K562 (cell line): ENCODE results near the gene METAP1D. TPM values are rescaled to one million over a fixed set of nuclear protein-coding genes. Genes with fewer than 3 reads are reported as not detected.
A peak's percentile ranks its signal among the peaks of the same experiment; 100 is the strongest.

Source experiments
- CBFA2T3 ChIP-seq: fragments of 450-650 bp; IDR thresholded peaks from 2 replicates; pipeline ENCODE4 v1.6.1; 2017
- CEBPG ChIP-seq, 3 experiments: fragments of 200-800 bp in 1 of 3; sonication (Bioruptor generic) in 1 of 3; sonication (generic) in 1 of 3; formaldehyde crosslinking in 1 of 3; IDR thresholded peaks in 2 of 3; conservative IDR thresholded peaks in 1 of 3; 2 replicates each; pipeline versions ENCODE4 v1.6.1 to v1.8.0; 2016 to 2022; ENCODE audit warnings: missing compliant biosample characterization in 2 of 3, missing genetic modification characterization in 2 of 3, mild to moderate bottlenecking in 1 of 3, missing genetic modification reagents in 1 of 3
- ERF ChIP-seq: fragments of 450-650 bp; formaldehyde crosslinking; IDR thresholded peaks from 2 replicates; pipeline ENCODE4 v1.4.0; 2020; ENCODE audit warnings: mild to moderate bottlenecking, mixed read lengths
- KLF6 ChIP-seq: fragments of 250-450 bp; sonication (Bioruptor Pico); IDR thresholded peaks from 2 replicates; pipeline ENCODE4 v1.4.0; 2020; ENCODE audit warnings: mild to moderate bottlenecking, moderate library complexity, borderline replicate concordance
- NR2C1 ChIP-seq, 2 experiments: fragments of 450-650 bp; IDR thresholded peaks; 2 replicates each; pipeline ENCODE4 v1.6.1; 2017; ENCODE audit warnings: mild to moderate bottlenecking in 2 of 2, antibody characterized with exemption in 1 of 2, inconsistent platforms in 1 of 2, missing compliant biosample characterization in 1 of 2, missing genetic modification characterization in 1 of 2
- SIX5 ChIP-seq, 2 experiments: IDR thresholded peaks; 2 replicates each; pipeline ENCODE4 v1.6.1; 2011; ENCODE audit warnings: low read length in 2 of 2, borderline replicate concordance in 1 of 2, low read depth in 1 of 2, mild to moderate bottlenecking in 1 of 2, moderate library complexity in 1 of 2; ENCODE audit not compliant: insufficient read depth in 1 of 2
- STAG1 ChIP-seq: sonication (generic); formaldehyde crosslinking; IDR thresholded peaks from 2 replicates; pipeline ENCODE4 v1.5.0; 2020; ENCODE audit warnings: missing genetic modification reagents, borderline replicate concordance
- ZNF133 ChIP-seq: fragments of 250-450 bp; sonication (Bioruptor Pico); IDR thresholded peaks from 2 replicates; pipeline ENCODE4 v1.4.0; 2020; ENCODE audit warnings: mild to moderate bottlenecking
- ZNF134 ChIP-seq: fragments of 250-450 bp; sonication (Bioruptor Pico); conservative IDR thresholded peaks from 2 replicates; pipeline ENCODE4 v1.4.0; 2020
- ZNF165 ChIP-seq: fragments of 250-450 bp; sonication (Bioruptor Pico); IDR thresholded peaks from 2 replicates; pipeline ENCODE4 v1.4.0; 2020; ENCODE audit warnings: borderline replicate concordance
- ZNF507 ChIP-seq: conservative IDR thresholded peaks from 2 replicates; pipeline ENCODE4 v1.6.1; 2017; ENCODE audit warnings: missing genetic modification characterization, missing compliant biosample characterization
- ZNF668 ChIP-seq: fragments of 250-450 bp; sonication (Bioruptor Pico); IDR thresholded peaks from 2 replicates; pipeline ENCODE4 v1.8.0; 2022; ENCODE audit warnings: mild to moderate bottlenecking, inconsistent platforms
- polyA plus RNA-seq, 8 experiments: library from polyadenylated mRNA; depleted of rRNA in 4 of 8; stranded (reverse) in 5 of 8; unstranded in 3 of 8; fragments of >200 nt; fragmentation: Nextera tagmentation in 2 of 8; fragmentation: Illumina TruSeq in 1 of 8; extraction: Ambion mirVana in 2 of 8; extraction: Trizol in 1 of 8; gene quantifications; 2 replicates each; pipeline versions ENCODE4 v1.2.1 to v1.2.3, GENCODE V29; 2011 to 2014; ENCODE audit warnings: inconsistent platforms in 1 of 8, missing spikeins in 1 of 8
- total RNA-seq, 7 experiments: library from RNA; depleted of rRNA in 6 of 7; stranded (reverse); fragments of >200 nt in 6 of 7; fragmentation: Illumina TruSeq in 2 of 7; extraction: Trizol in 2 of 7; gene quantifications; 2 replicates each; pipeline versions ENCODE4 v1.2.1 to v1.2.3, GENCODE V29; 2011 to 2021; ENCODE audit warnings: low replicate concordance in 1 of 7
- TF ChIP-seq, protein P1 (sequence below): fragments of 450-650 bp; IDR thresholded peaks from 2 replicates; pipeline ENCODE4 v1.6.1; 2016; ENCODE audit warnings: antibody characterized with exemption
- TF ChIP-seq, protein P2 (sequence below): fragments of 450-650 bp; formaldehyde crosslinking; IDR thresholded peaks from 2 replicates; pipeline ENCODE4 v1.4.0; 2020; ENCODE audit warnings: mild to moderate bottlenecking, mixed read lengths
- TF ChIP-seq, protein P3 (sequence below), 2 experiments: fragments of 450-650 bp; formaldehyde crosslinking in 1 of 2; IDR thresholded peaks; 2 replicates each; pipeline versions ENCODE4 v1.4.0 to v1.6.1; 2014 to 2020; ENCODE audit warnings: mild to moderate bottlenecking in 2 of 2, borderline replicate concordance in 1 of 2, low read depth in 1 of 2

METAP1D gene
- total and polyA plus RNA-seq, 9 of the 15 experiments (the other 6 are each of a cell fraction or from before 2014, with no cell fraction given) = 8.0 to 23.4 (median 15.7) TPM

DNA sequence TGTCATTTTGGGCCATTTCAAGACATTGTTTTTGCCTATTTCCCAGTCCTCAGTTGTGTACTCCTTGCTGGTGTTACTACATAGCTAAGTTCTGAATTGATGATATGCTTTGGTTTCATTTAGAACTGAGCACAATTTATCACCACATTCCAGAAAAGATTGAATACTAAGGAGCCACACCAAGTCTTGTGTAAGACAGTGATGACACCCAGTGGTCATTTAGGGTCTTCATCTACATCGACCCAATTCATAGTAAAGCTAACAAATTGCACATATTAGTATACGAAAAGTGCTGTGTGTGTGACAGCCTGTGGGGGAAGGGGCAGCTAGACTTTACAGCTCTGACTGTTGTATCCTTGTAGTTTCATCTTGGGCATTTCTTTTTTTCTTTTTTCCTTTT is 113.9 kb downstream of the METAP1D start (continued):
- TF ChIP-seq SIX5 (IDR thresholded peaks at IDR 0.05; ENCODE audit: borderline replicate concordance in 1 of 2, insufficient read depth in 1 of 2, low read depth in 1 of 2, low read length in 2 of 2) (no peak), ERF (CRISPR knock-in tag) (no peak), STAG1 (peak; percentile 68; the same call in 1 of the 2 replicates), ZNF165 (CRISPR knock-in tag) (no peak), KLF6 (CRISPR knock-in tag) (no peak), ZNF133 (CRISPR knock-in tag) (no peak), ZNF668 (CRISPR knock-in tag) (no peak), NR2C1 (IDR thresholded peaks at IDR 0.05) (no peak), NR2C1 (tag; IDR thresholded peaks at IDR 0.05) (no peak), ZNF134 (CRISPR knock-in tag) (no peak), CBFA2T3 (no peak), ZNF507 (tag) (no peak), CEBPG (CRISPR knock-in tag; IDR thresholded peaks at IDR 0.05) (no peak), CEBPG (tag; conservative IDR thresholded peaks at IDR 0.05 in 1 of 2, IDR thresholded peaks at IDR 0.05 in 1 of 2) (peak in 1 of 2 experiments; percentile 31; a peak in 1 of 4 replicates)
- TF ChIP-seq, protein P1, sequence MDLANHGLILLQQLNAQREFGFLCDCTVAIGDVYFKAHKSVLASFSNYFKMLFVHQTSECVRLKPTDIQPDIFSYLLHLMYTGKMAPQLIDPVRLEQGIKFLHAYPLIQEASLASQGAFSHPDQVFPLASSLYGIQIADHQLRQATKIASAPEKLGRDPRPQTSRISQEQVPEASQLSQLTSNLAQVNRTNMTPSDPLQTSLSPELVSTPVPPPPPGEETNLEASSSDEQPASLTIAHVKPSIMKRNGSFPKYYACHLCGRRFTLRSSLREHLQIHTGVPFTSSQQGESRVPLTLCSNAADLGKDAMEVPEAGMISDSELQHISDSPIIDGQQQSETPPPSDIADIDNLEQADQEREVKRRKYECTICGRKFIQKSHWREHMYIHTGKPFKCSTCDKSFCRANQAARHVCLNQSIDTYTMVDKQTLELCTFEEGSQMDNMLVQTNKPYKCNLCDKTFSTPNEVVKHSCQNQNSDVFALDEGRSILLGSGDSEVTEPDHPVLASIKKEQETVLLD = no peak
- TF ChIP-seq, protein P2, sequence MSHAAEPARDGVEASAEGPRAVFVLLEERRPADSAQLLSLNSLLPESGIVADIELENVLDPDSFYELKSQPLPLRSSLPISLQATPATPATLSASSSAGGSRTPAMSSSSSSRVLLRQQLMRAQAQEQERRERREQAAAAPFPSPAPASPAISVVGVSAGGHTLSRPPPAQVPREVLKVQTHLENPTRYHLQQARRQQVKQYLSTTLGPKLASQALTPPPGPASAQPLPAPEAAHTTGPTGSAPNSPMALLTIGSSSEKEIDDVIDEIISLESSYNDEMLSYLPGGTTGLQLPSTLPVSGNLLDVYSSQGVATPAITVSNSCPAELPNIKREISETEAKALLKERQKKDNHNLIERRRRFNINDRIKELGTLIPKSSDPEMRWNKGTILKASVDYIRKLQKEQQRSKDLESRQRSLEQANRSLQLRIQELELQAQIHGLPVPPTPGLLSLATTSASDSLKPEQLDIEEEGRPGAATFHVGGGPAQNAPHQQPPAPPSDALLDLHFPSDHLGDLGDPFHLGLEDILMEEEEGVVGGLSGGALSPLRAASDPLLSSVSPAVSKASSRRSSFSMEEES (CRISPR knock-in tag) = no peak
- TF ChIP-seq, protein P3, sequence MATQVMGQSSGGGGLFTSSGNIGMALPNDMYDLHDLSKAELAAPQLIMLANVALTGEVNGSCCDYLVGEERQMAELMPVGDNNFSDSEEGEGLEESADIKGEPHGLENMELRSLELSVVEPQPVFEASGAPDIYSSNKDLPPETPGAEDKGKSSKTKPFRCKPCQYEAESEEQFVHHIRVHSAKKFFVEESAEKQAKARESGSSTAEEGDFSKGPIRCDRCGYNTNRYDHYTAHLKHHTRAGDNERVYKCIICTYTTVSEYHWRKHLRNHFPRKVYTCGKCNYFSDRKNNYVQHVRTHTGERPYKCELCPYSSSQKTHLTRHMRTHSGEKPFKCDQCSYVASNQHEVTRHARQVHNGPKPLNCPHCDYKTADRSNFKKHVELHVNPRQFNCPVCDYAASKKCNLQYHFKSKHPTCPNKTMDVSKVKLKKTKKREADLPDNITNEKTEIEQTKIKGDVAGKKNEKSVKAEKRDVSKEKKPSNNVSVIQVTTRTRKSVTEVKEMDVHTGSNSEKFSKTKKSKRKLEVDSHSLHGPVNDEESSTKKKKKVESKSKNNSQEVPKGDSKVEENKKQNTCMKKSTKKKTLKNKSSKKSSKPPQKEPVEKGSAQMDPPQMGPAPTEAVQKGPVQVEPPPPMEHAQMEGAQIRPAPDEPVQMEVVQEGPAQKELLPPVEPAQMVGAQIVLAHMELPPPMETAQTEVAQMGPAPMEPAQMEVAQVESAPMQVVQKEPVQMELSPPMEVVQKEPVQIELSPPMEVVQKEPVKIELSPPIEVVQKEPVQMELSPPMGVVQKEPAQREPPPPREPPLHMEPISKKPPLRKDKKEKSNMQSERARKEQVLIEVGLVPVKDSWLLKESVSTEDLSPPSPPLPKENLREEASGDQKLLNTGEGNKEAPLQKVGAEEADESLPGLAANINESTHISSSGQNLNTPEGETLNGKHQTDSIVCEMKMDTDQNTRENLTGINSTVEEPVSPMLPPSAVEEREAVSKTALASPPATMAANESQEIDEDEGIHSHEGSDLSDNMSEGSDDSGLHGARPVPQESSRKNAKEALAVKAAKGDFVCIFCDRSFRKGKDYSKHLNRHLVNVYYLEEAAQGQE (IDR thresholded peaks at IDR 0.05; ENCODE audit: borderline replicate concordance) = peak; percentile 76
- TF ChIP-seq, protein P3 (CRISPR knock-in tag; IDR thresholded peaks at IDR 0.05; ENCODE audit: low read depth) = no peak
